GM12865 (cell line): Measurements from ENCODE around the gene MACROD1.
A peak's percentile ranks its signal among the peaks of the same experiment; 100 is the strongest.

Experiments used
- DNase-seq: peaks from one replicate; pipeline ENCODE4 v3.0.0; 2010; ENCODE audit warnings: low read depth
- H3K4me3 ChIP-seq: 2 replicates; pipeline ENCODE4 v1.5.1; 2011; ENCODE audit warnings: mild to moderate bottlenecking, low read depth, low read length, control low read depth
- TF ChIP-seq, protein P1 (sequence below): IDR thresholded peaks from 2 replicates; pipeline ENCODE4 v1.5.1; 2011; ENCODE audit warnings: low read length, control low read depth, low read depth, inconsistent platforms; ENCODE audit not compliant: insufficient read depth; ENCODE audit errors: missing control alignments

Gene MACROD1, protein sequence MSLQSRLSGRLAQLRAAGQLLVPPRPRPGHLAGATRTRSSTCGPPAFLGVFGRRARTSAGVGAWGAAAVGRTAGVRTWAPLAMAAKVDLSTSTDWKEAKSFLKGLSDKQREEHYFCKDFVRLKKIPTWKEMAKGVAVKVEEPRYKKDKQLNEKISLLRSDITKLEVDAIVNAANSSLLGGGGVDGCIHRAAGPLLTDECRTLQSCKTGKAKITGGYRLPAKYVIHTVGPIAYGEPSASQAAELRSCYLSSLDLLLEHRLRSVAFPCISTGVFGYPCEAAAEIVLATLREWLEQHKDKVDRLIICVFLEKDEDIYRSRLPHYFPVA

DNA sequence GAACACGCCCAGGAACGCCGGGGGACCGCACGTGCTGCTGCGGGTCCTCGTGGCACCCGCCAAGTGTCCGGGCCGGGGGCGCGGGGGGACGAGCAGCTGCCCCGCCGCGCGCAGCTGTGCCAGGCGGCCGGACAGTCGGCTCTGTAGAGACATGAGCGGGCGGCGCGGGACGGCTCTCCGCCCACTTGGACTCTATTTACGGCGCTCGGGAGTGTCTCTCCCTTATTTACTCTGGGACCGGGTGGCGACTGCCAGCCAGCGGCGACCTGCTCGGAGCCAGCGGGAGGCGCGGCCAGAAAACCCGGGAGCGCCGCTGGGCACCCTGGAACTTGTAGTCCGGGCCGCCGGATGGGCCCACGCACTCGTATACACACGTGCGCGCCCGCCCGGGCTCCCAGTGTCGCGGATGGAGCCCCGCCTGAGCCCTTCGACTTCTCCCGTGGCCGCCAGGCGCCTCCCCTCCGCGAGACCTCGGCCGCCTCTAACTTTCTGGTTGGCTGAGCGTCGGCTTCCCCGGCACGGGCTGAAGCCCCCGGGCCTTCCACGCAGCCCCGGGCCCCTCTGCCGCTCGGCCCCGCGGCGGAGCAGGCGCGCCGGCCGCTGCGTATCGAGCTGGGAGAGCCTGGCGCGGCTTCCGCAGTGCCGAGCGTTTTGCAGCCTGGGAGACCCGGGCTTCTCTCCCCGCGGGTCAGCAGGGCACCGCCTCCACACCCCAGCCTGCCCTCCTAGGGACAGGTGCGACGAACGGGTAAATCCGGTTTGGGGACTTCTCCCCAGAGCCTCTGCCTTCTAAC lies at the start of gene MACROD1:
Gene MACROD1 (minus strand): TSS at position 272 of the 794 bp plus-strand sequence. CDS start 119 bp downstream, at position 153.
- TF ChIP-seq, protein P1, sequence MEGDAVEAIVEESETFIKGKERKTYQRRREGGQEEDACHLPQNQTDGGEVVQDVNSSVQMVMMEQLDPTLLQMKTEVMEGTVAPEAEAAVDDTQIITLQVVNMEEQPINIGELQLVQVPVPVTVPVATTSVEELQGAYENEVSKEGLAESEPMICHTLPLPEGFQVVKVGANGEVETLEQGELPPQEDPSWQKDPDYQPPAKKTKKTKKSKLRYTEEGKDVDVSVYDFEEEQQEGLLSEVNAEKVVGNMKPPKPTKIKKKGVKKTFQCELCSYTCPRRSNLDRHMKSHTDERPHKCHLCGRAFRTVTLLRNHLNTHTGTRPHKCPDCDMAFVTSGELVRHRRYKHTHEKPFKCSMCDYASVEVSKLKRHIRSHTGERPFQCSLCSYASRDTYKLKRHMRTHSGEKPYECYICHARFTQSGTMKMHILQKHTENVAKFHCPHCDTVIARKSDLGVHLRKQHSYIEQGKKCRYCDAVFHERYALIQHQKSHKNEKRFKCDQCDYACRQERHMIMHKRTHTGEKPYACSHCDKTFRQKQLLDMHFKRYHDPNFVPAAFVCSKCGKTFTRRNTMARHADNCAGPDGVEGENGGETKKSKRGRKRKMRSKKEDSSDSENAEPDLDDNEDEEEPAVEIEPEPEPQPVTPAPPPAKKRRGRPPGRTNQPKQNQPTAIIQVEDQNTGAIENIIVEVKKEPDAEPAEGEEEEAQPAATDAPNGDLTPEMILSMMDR, result no peak
- peak within 1 kb of the TSS; percentile 57 for H3K4me3 ChIP-seq
- peak; percentile 91 for DNase-seq

DNA sequence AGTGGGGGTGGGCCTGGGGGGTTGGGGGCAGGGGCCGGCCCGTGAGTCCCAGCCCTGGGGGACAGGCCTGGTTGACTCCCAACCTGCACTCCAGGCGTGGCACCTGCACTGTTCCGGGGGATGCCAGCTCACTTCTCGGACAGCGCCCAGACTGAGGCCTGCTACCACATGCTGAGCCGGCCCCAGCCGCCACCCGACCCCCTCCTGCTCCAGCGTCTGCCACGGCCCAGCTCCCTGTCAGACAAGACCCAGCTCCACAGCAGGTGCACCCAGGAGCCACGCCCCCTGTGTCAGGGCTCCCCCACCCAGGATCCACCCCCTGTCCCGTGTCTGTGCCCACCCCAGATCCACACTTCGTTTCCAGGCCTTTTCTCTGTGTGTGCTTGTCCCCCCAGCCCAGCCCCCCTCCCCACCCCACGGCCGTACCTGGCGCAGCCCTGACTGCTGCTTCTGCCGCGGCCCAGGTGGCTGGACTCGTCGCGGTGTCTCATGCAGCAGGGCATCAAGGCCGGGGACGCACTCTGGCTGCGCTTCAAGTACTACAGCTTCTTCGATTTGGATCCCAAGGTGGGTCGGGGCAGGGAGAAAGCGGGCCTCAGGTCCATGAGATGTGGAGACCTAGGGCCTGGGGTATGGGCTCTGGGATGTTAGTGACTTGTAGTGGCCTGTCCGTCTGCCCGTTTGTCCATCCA lies 45.4 kb upstream of the MACROD1 start:
- TF ChIP-seq, protein P1, result no peak
- no peak for DNase-seq
- no peak overlapping the region for H3K4me3 ChIP-seq

DNA sequence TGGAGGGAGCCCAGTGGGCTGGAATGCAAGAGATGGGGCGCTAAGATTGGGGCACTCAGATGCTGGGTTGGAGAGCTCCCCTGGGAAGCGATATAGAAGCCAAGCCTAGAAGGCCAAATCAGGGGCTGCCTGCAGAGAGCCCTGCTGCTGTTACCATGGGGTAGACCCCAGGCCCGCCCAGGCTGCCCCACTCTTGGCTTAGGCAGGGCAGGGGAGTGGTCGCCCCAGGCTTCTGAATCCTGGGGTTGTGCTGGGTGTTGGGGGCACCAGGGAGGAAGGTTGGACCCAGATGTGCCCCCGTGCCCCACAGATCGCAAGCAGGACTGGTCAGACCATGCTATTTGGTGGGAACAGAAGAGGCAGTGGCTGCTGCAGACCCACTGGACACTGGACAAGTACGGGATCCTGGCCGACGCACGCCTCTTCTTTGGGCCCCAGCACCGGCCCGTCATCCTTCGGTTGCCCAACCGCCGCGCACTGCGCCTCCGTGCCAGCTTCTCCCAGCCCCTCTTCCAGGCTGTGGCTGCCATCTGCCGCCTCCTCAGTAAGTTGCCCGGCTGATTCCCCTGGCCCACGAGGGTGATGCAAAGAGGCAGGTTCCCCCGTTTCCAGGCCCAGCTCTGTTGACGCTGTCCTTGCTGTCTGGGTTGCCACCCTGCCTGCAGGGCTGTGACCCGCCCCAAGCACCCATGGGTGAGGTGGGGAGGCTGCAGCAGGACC lies 44.5 kb upstream of the MACROD1 start:
- DNase-seq, result no peak
- TF ChIP-seq, protein P1, result no peak
- H3K4me3 ChIP-seq, result no peak overlapping the region

DNA sequence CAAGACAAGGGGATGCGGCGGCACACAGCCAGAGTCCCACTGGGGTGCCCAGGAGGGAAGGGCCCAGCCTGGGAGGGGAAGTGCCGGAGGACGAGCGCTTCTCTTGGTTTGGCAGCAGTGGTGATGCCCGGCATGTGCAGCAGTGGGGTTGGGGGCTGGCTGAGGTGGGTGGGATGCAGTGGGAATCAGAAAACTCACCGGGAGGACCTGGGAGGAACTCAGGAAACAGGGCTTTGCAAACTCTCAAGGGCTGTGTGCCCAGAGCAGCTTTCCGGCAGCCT lies 43.6 kb upstream of the MACROD1 start:
- TF ChIP-seq, protein P1, result no peak
- H3K4me3 ChIP-seq, result no peak overlapping the region
- no peak for DNase-seq

DNA sequence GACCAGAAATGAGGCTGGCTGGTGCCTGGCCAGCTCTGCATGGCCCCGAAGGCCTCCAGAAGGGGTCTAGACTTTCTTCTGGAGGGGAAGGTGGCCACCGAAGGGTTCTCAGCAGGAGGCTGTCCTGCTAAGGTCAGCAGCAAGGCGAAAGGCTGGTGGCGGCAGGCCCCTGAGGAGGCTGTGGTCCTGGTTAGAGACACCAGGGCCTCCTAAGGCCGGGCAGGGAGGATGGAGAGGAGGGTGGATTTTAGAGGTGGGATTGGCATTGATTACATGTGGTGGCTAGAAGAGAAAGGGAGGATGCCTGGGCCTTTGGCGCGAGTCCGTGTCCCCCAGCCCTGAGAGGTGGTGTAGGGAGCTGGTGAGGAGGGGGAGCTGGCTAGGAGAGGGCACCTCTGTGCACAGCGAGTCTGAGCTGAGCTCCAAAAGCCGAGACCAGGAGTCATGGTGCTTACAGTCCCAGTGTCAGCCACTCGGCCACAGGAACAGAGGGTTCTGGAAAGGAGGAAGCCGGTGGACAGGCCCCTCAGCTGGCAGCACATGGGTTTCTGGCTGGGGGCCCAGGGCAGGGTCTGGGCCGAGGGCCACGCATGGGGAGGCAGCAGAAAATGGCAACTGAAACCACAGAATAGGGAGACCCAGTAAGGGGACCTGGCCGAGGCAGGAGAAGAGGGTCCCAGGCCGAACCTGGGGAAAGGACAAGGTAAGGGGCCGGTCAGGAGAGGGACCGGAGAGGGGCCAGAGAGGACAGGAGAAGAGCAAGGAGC lies 43.1 kb upstream of the MACROD1 start:
- H3K4me3 ChIP-seq, result no peak overlapping the region

More for the DNA sequence above, 43.1 kb upstream of the MACROD1 start:
- TF ChIP-seq, protein P1, result no peak
- no peak for DNase-seq
